Neutrophil (primary cell): ENCODE data around the gene LRRC36.

Experiments used
- H3K27ac ChIP-seq: fragments of 200-600 bp; sonication (generic); 2 replicates; pipeline ENCODE4 v1.5.1; 2016; ENCODE audit warnings: mild to moderate bottlenecking, moderate library complexity
- H3K27me3 ChIP-seq: fragments of 200-600 bp; sonication (generic); 2 replicates; pipeline ENCODE4 v1.6.0; 2016; ENCODE audit warnings: mild to moderate bottlenecking
- H3K36me3 ChIP-seq: fragments of 200-600 bp; sonication (generic); 2 replicates; pipeline ENCODE4 v1.5.1; 2017
- H3K4me1 ChIP-seq, 2 experiments: fragments of 200-600 bp in 1 of 2; sonication (generic) in 1 of 2; 1 replicate in 1 of 2; 2 replicates in 1 of 2; pipeline versions ENCODE4 v1.5.1 to v1.6.1; 2013 to 2016; ENCODE audit warnings: low read depth in 1 of 2, low read length in 1 of 2, mild to moderate bottlenecking in 1 of 2, moderate library complexity in 1 of 2; ENCODE audit not compliant: control insufficient read depth in 1 of 2, insufficient read depth in 1 of 2
- H3K4me3 ChIP-seq, 2 experiments: fragments of 200-600 bp in 1 of 2; sonication (generic) in 1 of 2; 1 replicate in 1 of 2; 2 replicates in 1 of 2; pipeline ENCODE4 v1.5.1; 2013 to 2016; ENCODE audit warnings: low read depth in 1 of 2, low read length in 1 of 2, mild to moderate bottlenecking in 1 of 2, moderate library complexity in 1 of 2
- H3K9me3 ChIP-seq: fragments of 200-600 bp; sonication (generic); 2 replicates; pipeline ENCODE4 v1.5.1; 2016
- TF ChIP-seq, protein P1 (sequence below): fragments of 200-600 bp; sonication (generic); IDR thresholded peaks from 2 replicates; pipeline ENCODE4 v1.5.1; 2016; ENCODE audit warnings: antibody characterized with exemption

Gene LRRC36

DNA sequence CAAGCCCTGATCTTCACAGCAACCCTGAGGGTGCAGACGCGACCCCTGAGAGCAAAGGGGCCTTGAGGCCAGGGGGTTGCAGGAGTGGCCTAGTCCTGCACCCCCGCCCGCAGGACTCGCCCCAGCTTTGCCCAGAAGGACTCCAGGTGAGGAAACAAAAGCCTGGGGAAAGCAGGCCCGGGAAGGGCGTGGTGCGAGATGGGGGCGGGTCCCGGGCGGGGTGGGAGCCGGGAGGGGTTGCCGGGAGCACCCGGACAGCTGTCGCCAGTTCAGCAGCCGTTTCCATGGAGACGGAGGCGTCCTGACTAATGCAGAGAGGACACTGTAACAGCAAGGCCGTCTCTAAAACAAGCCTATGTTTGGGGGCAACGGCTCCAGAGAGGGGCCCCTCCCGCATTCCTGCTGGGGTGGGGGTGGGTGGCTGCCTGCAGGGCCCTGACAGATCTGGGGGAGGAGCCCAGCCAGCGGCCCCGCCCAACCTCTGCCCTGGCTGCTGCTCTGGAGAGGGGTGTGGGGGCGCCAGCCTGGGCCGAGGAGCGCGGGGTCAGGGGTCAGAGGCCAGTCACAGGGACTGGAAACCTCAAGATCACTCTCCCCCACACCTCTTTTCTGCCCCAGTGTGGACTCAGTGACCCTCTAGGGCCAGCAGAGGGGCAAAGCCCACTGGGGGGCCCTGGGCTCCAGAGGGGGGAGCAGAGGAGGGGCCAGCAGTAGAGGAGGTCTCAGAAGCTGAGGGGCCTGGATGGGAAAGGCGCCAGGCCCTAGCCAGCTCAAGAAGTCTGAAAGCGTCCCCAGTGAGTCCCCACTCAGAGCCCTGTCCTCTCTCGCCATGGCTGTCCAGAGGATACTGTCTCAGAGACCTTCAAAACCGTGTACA, 69.8 kb downstream of the LRRC36 start:
- H3K9me3 ChIP-seq, result no peaks in the 10 kb centered on the region
- H3K36me3 ChIP-seq, result no peaks in the 10 kb centered on the region
- peaks cover 74% of the 10 kb centered on the region for H3K27me3 ChIP-seq
- no peak overlapping the region for H3K4me3 ChIP-seq
- no peak overlapping the region for H3K27ac ChIP-seq
- peaks cover 27 to 34% of the 10 kb centered on the region in 2 experiments for H3K4me1 ChIP-seq
- TF ChIP-seq, protein P1, sequence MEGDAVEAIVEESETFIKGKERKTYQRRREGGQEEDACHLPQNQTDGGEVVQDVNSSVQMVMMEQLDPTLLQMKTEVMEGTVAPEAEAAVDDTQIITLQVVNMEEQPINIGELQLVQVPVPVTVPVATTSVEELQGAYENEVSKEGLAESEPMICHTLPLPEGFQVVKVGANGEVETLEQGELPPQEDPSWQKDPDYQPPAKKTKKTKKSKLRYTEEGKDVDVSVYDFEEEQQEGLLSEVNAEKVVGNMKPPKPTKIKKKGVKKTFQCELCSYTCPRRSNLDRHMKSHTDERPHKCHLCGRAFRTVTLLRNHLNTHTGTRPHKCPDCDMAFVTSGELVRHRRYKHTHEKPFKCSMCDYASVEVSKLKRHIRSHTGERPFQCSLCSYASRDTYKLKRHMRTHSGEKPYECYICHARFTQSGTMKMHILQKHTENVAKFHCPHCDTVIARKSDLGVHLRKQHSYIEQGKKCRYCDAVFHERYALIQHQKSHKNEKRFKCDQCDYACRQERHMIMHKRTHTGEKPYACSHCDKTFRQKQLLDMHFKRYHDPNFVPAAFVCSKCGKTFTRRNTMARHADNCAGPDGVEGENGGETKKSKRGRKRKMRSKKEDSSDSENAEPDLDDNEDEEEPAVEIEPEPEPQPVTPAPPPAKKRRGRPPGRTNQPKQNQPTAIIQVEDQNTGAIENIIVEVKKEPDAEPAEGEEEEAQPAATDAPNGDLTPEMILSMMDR, result no peak

DNA sequence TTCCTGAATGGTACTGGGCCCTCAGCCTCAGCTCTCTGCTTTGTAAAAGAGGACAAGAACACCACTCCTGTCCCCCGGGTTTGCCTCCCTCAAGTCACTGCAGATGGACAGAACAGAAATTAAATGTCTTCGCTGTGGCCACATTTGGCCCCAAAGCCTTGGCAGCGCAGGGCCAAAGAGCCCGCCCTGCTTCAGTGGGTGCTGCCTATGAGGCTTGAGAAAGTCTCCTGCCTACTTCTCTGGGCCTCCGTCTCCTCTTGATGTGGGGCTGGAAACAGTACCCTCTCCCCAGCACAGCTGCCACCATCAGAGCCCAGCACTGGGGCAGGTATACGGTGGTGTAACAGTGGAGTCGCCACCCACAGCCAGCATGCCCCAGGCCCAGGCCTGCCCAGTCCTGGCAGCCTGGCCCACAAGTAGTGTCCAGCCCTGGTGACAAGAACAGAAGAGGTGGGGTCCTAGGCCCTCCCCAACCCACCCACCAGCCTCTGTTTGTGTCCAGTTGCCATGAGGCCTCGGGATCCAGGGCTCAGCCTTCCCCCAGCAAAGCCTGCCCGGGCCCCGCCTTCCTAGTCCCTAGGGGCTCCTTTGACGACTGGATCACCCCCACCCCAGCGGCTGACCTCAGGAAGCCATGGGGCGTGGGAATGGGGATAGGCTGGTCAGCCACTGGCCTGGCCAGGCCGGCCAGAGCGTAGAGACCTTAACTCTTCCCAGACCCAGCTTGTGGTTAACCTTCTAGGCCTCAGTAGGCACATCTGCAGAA, 70.6 kb downstream of the LRRC36 start:
- peaks cover 26 to 30% of the 10 kb centered on the region in 2 experiments for H3K4me1 ChIP-seq
- TF ChIP-seq, protein P1, result no peak
- no peak overlapping the region for H3K4me3 ChIP-seq
- no peaks in the 10 kb centered on the region for H3K9me3 ChIP-seq
- H3K27me3 ChIP-seq, result peaks cover 68% of the 10 kb centered on the region
- H3K36me3 ChIP-seq, result no peaks in the 10 kb centered on the region
- H3K27ac ChIP-seq, result no peak overlapping the region

DNA sequence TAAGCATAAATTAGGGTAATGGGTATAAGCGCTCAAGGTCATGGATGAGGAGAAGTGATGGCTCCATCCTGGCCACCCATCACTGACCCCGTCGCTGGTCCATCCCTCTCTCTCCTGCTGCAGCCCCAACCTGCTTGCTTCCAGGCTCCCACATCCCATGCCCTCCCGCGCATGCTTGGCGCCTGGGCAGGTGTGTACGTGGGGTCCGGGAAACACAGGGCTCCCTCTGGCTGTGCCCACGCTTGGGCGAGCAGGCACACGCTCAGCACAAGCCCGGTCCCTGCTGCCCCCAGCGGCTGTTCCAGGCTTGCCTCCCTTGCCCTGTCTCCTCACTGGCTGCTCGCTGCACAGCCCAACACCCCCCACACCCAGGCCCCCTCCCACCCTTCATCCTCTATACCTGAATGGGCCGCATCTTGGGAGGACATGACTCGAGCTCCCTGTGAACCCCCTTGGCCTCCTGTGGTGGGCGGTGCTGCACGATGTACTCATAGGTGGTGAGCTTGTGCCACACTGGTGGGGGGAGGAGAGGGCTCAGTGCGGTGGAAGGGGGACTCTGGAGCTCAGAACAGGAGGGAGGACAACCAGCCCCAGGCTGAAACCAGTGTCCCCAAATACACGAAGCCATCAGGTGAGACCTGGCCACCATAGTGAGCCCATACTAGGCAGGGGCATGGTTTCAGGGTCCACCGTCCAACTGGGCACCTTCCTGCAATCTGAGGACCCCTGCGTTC, 71.4 kb downstream of the LRRC36 start:
- H3K27me3 ChIP-seq, result peaks cover 60% of the 10 kb centered on the region
- H3K27ac ChIP-seq, result no peak overlapping the region
- H3K9me3 ChIP-seq, result no peaks in the 10 kb centered on the region
- H3K4me1 ChIP-seq, result peaks cover 25 to 28% of the 10 kb centered on the region in 2 experiments
- H3K4me3 ChIP-seq, result no peak overlapping the region
- no peaks in the 10 kb centered on the region for H3K36me3 ChIP-seq
- TF ChIP-seq, protein P1, result no peak

DNA sequence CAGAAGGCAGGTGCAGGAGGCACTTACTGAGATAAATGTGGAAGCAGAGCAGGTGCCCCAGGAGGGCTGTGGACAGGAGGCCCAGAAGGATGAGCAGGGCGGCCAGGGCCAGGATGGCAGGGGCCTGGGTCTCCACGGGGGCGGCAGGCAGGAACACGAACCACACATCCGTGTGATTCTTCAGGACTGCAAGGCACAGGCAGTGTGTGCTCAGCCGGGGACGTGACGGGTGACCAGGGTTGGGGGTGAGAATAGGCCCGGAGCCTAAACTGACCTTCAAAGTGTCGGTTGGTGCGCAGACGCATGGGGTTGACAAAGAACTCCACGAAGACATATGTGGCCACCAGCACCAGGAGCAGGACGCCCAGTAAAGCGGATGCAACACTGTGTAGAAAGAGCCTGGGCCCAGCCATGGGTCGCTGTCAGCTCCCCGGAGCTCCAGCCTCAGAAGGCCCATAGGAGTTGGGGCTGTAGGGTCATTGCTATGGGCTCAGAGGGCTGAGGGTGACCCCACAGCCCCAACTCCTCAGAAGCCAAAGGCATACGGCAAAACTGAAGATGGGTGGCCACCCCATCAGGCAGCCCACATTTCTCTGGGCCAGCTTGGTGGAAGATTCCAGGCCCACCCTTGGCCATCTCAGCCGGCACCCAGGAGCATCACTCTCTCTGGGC, 72.1 kb downstream of the LRRC36 start:
- H3K27me3 ChIP-seq, result peaks cover 53% of the 10 kb centered on the region
- TF ChIP-seq, protein P1, result no peak
- peaks cover 18 to 21% of the 10 kb centered on the region in 2 experiments for H3K4me1 ChIP-seq
- H3K9me3 ChIP-seq, result no peaks in the 10 kb centered on the region
- no peaks in the 10 kb centered on the region for H3K36me3 ChIP-seq
- H3K27ac ChIP-seq, result no peak overlapping the region
- no peak overlapping the region for H3K4me3 ChIP-seq

DNA sequence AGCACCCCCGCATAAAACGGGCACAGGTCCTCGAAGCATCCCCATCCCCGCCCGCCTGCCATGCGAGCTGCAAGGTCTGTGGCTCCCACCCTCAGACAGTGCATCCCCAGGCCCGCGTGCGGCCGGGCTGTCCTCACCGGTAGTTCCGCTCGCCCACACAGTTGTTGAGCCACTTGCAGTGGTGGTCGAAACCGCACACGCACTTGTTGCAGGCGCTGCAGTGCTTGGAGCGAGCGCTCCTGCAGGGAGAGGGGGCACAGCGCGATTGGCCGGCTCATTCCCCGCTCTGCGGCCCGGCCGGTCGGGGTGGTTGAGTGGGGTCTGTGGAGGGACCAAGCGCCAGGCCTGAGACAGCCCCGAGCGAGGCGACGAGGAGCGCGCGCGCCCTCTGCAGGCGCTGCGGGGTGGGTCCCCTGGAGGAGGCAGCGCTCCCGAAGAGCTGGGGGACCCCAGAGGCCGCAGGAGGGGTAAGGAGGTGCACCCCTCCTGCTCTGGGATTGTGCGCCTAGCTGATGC, 72.7 kb downstream of the LRRC36 start:
- no peak overlapping the region for H3K4me3 ChIP-seq
- TF ChIP-seq, protein P1, result peak; percentile 72

More for the DNA sequence above, 72.7 kb downstream of the LRRC36 start:
- peaks cover 12 to 15% of the 10 kb centered on the region in 2 experiments for H3K4me1 ChIP-seq
- no peaks in the 10 kb centered on the region for H3K36me3 ChIP-seq
- no peak overlapping the region for H3K27ac ChIP-seq
- peaks cover 47% of the 10 kb centered on the region for H3K27me3 ChIP-seq
- no peaks in the 10 kb centered on the region for H3K9me3 ChIP-seq
